Activated CD4-positive, alpha-beta T cell treated with anti-CD3 and anti-CD28 coated beads, Interleukin-2, amount 50 U/mL, for 48 hours (primary cell): ENCODE data around the gene RNASE11.
A peak's percentile ranks its signal among the peaks of the same experiment; 100 is the strongest.
"Not testable (repeated sequence)": the region's sequence is repeated elsewhere in the genome, so short reads cannot be mapped to it uniquely, and the experiment has no call there.

ENCODE experiments used
- DNase-seq, 2 experiments: peaks; one replicate each; pipeline ENCODE4 v3.0.0-alpha.2; 2020

Gene RNASE11

GRCh38 chr14:20587489-20588154 lies at the start of gene RNASE11:
TSS of gene RNASE11 (minus strand) at chr14:20588001.
- no peak for DNase-seq

- peak; percentile 64 to 75 for DNase-seq
Measured at GRCh38 chr14:20632831-20633691, 45.3 kb upstream of the RNASE11 start.

GRCh38 chr14:20632448-20632830 lies 44.6 kb upstream of the RNASE11 start:
- DNase-seq: peak in 1 of 2 experiments; percentile 41

GRCh38 chr14:20631880-20632389 lies 44.1 kb upstream of the RNASE11 start:
- peak in 1 of 2 experiments; percentile 31 for DNase-seq

GRCh38 chr14:20631023-20631879 lies 43.5 kb upstream of the RNASE11 start:
- peak; percentile 58 to 70 for DNase-seq

GRCh38 chr14:20630340-20631022 lies 42.7 kb upstream of the RNASE11 start:
- DNase-seq: peak in 1 of 2 experiments; percentile 62

GRCh38 chr14:20628063-20628854 lies 40.5 kb upstream of the RNASE11 start:
- no peak for DNase-seq

GRCh38 chr14:20627346-20628027 lies 39.7 kb upstream of the RNASE11 start:
- DNase-seq: no peak

GRCh38 chr14:20626274-20626673 lies 38.5 kb upstream of the RNASE11 start:
- no peak for DNase-seq

- DNase-seq: peak in 1 of 2 experiments; percentile 57
Measured at GRCh38 chr14:20624495-20625070, 36.8 kb upstream of the RNASE11 start.

GRCh38 chr14:20623798-20624197 lies 36.0 kb upstream of the RNASE11 start:
- DNase-seq: peak in 1 of 2 experiments; percentile 46

GRCh38 chr14:20622816-20623291 lies 35.1 kb upstream of the RNASE11 start:
- no peak for DNase-seq

- DNase-seq: no peak
Measured at GRCh38 chr14:20620798-20621478, 33.1 kb upstream of the RNASE11 start.

- DNase-seq: not testable (repeated sequence)
Measured at GRCh38 chr14:20619688-20620087, 31.9 kb upstream of the RNASE11 start.

- DNase-seq: no peak
Measured at GRCh38 chr14:20618271-20618749, 30.5 kb upstream of the RNASE11 start.

GRCh38 chr14:20617138-20618003 lies 29.6 kb upstream of the RNASE11 start:
- DNase-seq: no peak

- no peak for DNase-seq
Measured at GRCh38 chr14:20615996-20616395, 28.2 kb upstream of the RNASE11 start.
